K562 (cell line): ENCODE measurements around the gene SND1. TPM values are rescaled to one million over a fixed set of nuclear protein-coding genes. Genes with fewer than 3 reads are reported as not detected.

Experiments used
- ATAC-seq: fragments of 200-7000 bp; cut with Tn5 transposase; 3 replicates; pipeline ENCODE4 v1.9.1; 2020; ENCODE audit warnings: moderate library complexity
- BruUV-seq: library from RNA; stranded (reverse); fragments of 400-500 nt; replicated peaks from 2 replicates; lab custom pipeline; 2021; lab: Mats Ljungman, UMichigan
- CTCF ChIA-PET: fragments of 300-600 bp; formaldehyde crosslinking; extraction: SDS; loops from one replicate; lab custom pipeline; 2021; ENCODE audit warnings: low intra/inter-chr PET ratio; lab: Yijun Ruan, JAX
- POLR2A ChIA-PET: fragments of 300-600, 350-650 bp; sonication (Branson Sonifier 250); formaldehyde crosslinking; extraction: SDS; loops from one replicate; lab custom pipeline; 2021; ENCODE audit warnings: antibody characterized with exemption, inconsistent platforms; lab: Yijun Ruan, JAX
- DNase-seq, 4 experiments: peaks; one replicate each; pipeline versions ENCODE4 v3.0.0 to v3.0.0-alpha.2; 2011 to 2018; ENCODE audit warnings: low spot score in 3 of 4, mixed read lengths in 3 of 4; ENCODE audit errors: extremely low read depth in 1 of 4
- FAIRE-seq: peaks from 2 replicates; lab custom pipeline; 2011; peaks lifted over from hg19 to GRCh38; lab: Jason Lieb, UNC
- H2AFZ ChIP-seq: 2 replicates; pipeline ENCODE4 v1.6.0; 2011; ENCODE audit warnings: low read depth, low read length, control low read depth, inconsistent platforms
- H3K27ac ChIP-seq: fragments of 200-600 bp; 3 replicates; pipeline ENCODE4 v1.8.0; 2011; ENCODE audit warnings: low read depth, mild to moderate bottlenecking, control low read depth, inconsistent platforms, low read length, moderate library complexity, mixed read lengths; ENCODE audit errors: extremely low read depth
- H3K27me3 ChIP-seq, 2 experiments: fragments of 300-600 bp in 1 of 2; 2 replicates in 1 of 2; 3 replicates in 1 of 2; pipeline versions ENCODE4 v1.6.0 to v1.8.0; 2011; ENCODE audit warnings: inconsistent platforms in 2 of 2, low read length in 2 of 2, mild to moderate bottlenecking in 1 of 2, mixed read lengths in 1 of 2, moderate library complexity in 1 of 2; ENCODE audit not compliant: control insufficient read depth in 2 of 2, insufficient read depth in 2 of 2
- H3K36me3 ChIP-seq: fragments of 300-600 bp; 3 replicates; pipeline ENCODE4 v1.8.0; 2011; ENCODE audit warnings: mild to moderate bottlenecking, low read length, inconsistent platforms; ENCODE audit not compliant: control insufficient read depth, insufficient read depth
- H3K4me1 ChIP-seq, 2 experiments: fragments of 200-600 bp in 1 of 2; replicated peaks in 1 of 2; 2 replicates in 1 of 2; 3 replicates in 1 of 2; pipeline versions ENCODE4 v1.5.1 to v1.8.0; 2011; ENCODE audit warnings: inconsistent platforms in 2 of 2, low read length in 2 of 2, mild to moderate bottlenecking in 1 of 2, mixed read lengths in 1 of 2, moderate library complexity in 1 of 2; ENCODE audit not compliant: control insufficient read depth in 2 of 2, insufficient read depth in 2 of 2
- H3K4me2 ChIP-seq: 2 replicates; pipeline ENCODE4 v1.6.1; 2011; ENCODE audit warnings: low read length, control low read depth, inconsistent platforms, mixed read lengths; ENCODE audit not compliant: insufficient read depth
- H3K4me3 ChIP-seq: fragments of 200-600 bp; sonication (generic), shearing (Covaris generic); 2 replicates; pipeline ENCODE4 v1.5.1; 2016; ENCODE audit warnings: control low read depth, inconsistent platforms
- H3K79me2 ChIP-seq: fragments of 200-600 bp; 3 replicates; pipeline ENCODE4 v1.8.0; 2011; ENCODE audit warnings: low read length, inconsistent platforms; ENCODE audit not compliant: control insufficient read depth, insufficient read depth
- H3K9ac ChIP-seq, 2 experiments: 2 replicates each; pipeline versions ENCODE4 v1.6.0 to v1.6.1; 2011; ENCODE audit warnings: low read depth in 2 of 2, low read length in 2 of 2, control low read depth in 1 of 2, inconsistent platforms in 1 of 2, mild to moderate bottlenecking in 1 of 2, mixed read lengths in 1 of 2; ENCODE audit not compliant: insufficient read depth in 1 of 2
- H3K9me1 ChIP-seq: one replicate; pipeline ENCODE4 v1.6.0; 2011; ENCODE audit warnings: inconsistent platforms, mild to moderate bottlenecking, low read length, moderate library complexity; ENCODE audit not compliant: control insufficient read depth, insufficient read depth
- H3K9me3 ChIP-seq: replicated peaks from 2 replicates; pipeline ENCODE4 v1.5.1; 2011; ENCODE audit warnings: low read depth, low read length, inconsistent platforms; ENCODE audit not compliant: control insufficient read depth, insufficient read depth
- H4K20me1 ChIP-seq: replicated peaks from 2 replicates; pipeline ENCODE4 v1.6.1; 2011; ENCODE audit warnings: low read length, inconsistent platforms, mixed read lengths; ENCODE audit not compliant: control insufficient read depth, insufficient read depth
- ATF3 ChIP-seq, 2 experiments: fragments of 450-650 bp in 1 of 2; sonication (generic) in 1 of 2; formaldehyde crosslinking in 1 of 2; IDR thresholded peaks in 1 of 2; conservative IDR thresholded peaks in 1 of 2; 2 replicates each; pipeline versions ENCODE4 v1.6.1 to v1.8.1; 2016 to 2023; ENCODE audit warnings: mild to moderate bottlenecking in 2 of 2, moderate library complexity in 2 of 2, inconsistent platforms in 1 of 2, missing genetic modification reagents in 1 of 2
- CBFB ChIP-seq: sonication (generic); formaldehyde crosslinking; IDR thresholded peaks from 2 replicates; pipeline ENCODE4 v1.4.0; 2020; ENCODE audit warnings: mild to moderate bottlenecking, missing genetic modification reagents
- CHAMP1 ChIP-seq: fragments of 450-650 bp; IDR thresholded peaks from 2 replicates; pipeline ENCODE4 v1.6.1; 2016; ENCODE audit warnings: mild to moderate bottlenecking
- E2F6 ChIP-seq, 2 experiments: IDR thresholded peaks; 2 replicates each; pipeline ENCODE4 v1.6.1; 2011; ENCODE audit warnings: borderline replicate concordance in 1 of 2, control low read depth in 1 of 2, low read depth in 1 of 2, low read length in 1 of 2, mild to moderate bottlenecking in 1 of 2, mixed read lengths in 1 of 2, moderate library complexity in 1 of 2; ENCODE audit not compliant: insufficient read depth in 1 of 2, insufficient read length in 1 of 2, poor library complexity in 1 of 2, severe bottlenecking in 1 of 2; ENCODE audit errors: extremely low read depth in 1 of 2
- FOXA1 ChIP-seq: fragments of 450-650 bp; IDR thresholded peaks from 2 replicates; pipeline ENCODE4 v1.6.1; 2016; ENCODE audit warnings: mild to moderate bottlenecking, borderline replicate concordance
- GATAD2B ChIP-seq: fragments of 450-650 bp; IDR thresholded peaks from 2 replicates; pipeline ENCODE4 v1.6.1; 2017; ENCODE audit warnings: mild to moderate bottlenecking, borderline replicate concordance
- MLLT1 ChIP-seq, 2 experiments: fragments of 450-650 bp; IDR thresholded peaks; 2 replicates each; pipeline ENCODE4 v1.6.1; 2016
- MYNN ChIP-seq, 2 experiments: sonication (generic); formaldehyde crosslinking in 1 of 2; IDR thresholded peaks; 2 replicates each; pipeline versions ENCODE4 v1.5.0 to v1.6.1; 2016 to 2020; ENCODE audit warnings: antibody characterized with exemption in 1 of 2, missing genetic modification reagents in 1 of 2
- NFE2 ChIP-seq: IDR thresholded peaks from 2 replicates; pipeline ENCODE4 v1.6.1; 2014; ENCODE audit warnings: antibody characterized with exemption, low read depth
- NFE2L1 ChIP-seq: fragments of 450-650 bp; IDR thresholded peaks from 2 replicates; pipeline ENCODE4 v1.6.1; 2016; ENCODE audit warnings: missing genetic modification characterization, low read depth, mild to moderate bottlenecking, missing compliant biosample characterization, moderate library complexity, borderline replicate concordance
- SMARCB1 ChIP-seq: IDR thresholded peaks from 2 replicates; pipeline ENCODE4 v1.6.1; 2011; ENCODE audit warnings: improper control_type of control experiment, low read depth; ENCODE audit not compliant: insufficient read length
- TFAP4 ChIP-seq: sonication (generic); formaldehyde crosslinking; IDR thresholded peaks from 2 replicates; pipeline ENCODE4 v1.8.0; 2022; ENCODE audit warnings: missing genetic modification reagents, mild to moderate bottlenecking, moderate library complexity, borderline replicate concordance
- ZNF311 ChIP-seq: fragments of 250-450 bp; sonication (Bioruptor Pico); IDR thresholded peaks from 2 replicates; pipeline ENCODE4 v1.4.0; 2020; ENCODE audit warnings: mild to moderate bottlenecking, moderate library complexity
- WGBS: fragments of 100-300 bp; shearing (Covaris generic); methylation state at CpG from one replicate; pipeline ENCODE4 v1.1.6; 2016; ENCODE audit warnings: low coverage, mixed read lengths; ENCODE audit not compliant: insufficient coverage; ENCODE audit errors: missing lambda C conversion rate; 5-methylcytosine and 5-hydroxymethylcytosine counted together
- in situ Hi-C: fragments of 300-500 bp; cut with MboI; formaldehyde crosslinking; loops from 4 replicates; pipeline ENCODE4 v1.15.0; 2018; ENCODE audit warnings: inconsistent platforms, mixed read lengths
- intact Hi-C: fragments of 100-400 bp; cut with micrococcal nuclease; formaldehyde crosslinking; loops from 2 replicates; pipeline ENCODE4 v1.14.2; 2022
- polyA plus RNA-seq, 8 experiments: library from polyadenylated mRNA; depleted of rRNA in 4 of 8; stranded (reverse) in 5 of 8; unstranded in 3 of 8; fragments of >200 nt; fragmentation: Nextera tagmentation in 2 of 8; fragmentation: Illumina TruSeq in 1 of 8; extraction: Ambion mirVana in 2 of 8; extraction: Trizol in 1 of 8; gene quantifications; 2 replicates each; pipeline versions ENCODE4 v1.2.1 to v1.2.3, GENCODE V29; 2011 to 2014; ENCODE audit warnings: inconsistent platforms in 1 of 8, missing spikeins in 1 of 8
- total RNA-seq, 7 experiments: library from RNA; depleted of rRNA in 6 of 7; stranded (reverse); fragments of >200 nt in 6 of 7; fragmentation: Illumina TruSeq in 2 of 7; extraction: Trizol in 2 of 7; gene quantifications; 2 replicates each; pipeline versions ENCODE4 v1.2.1 to v1.2.3, GENCODE V29; 2011 to 2021; ENCODE audit warnings: low replicate concordance in 1 of 7

Gene SND1
- total and polyA plus RNA-seq, 9 of the 15 experiments (the other 6 are each of a cell fraction or from before 2014, with no cell fraction given): 46.5 to 307 (median 191) TPM

GRCh38 chr7:127710635-127711034 is 58.6 kb downstream of the SND1 start:
- Histone ChIP-seq H3K9me3 (peaks cover 15% of the 10 kb centered on the region), H3K36me3 (peaks cover 97% of the 10 kb centered on the region), H3K9me1 (no peaks in the 10 kb centered on the region), H3K27ac (no peak overlapping the region), H3K4me3 (no peak overlapping the region), H2AFZ (no peak overlapping the region), H3K4me1 (no peaks in the 10 kb centered on the region), H3K79me2 (peaks cover 30% of the 10 kb centered on the region), H4K20me1 (no peaks in the 10 kb centered on the region), H3K9ac (no peak overlapping the region), H3K4me2 (no peak overlapping the region), H3K27me3 (no peaks in the 10 kb centered on the region)
- CTCF ChIA-PET: interaction anchor here (0.6 to 6.2 kb wide), 3 partner anchors 499 to 680 kb away, joined by 3 to 70 read pairs (median 3); no protein-coding TSS in a partner anchor
- in situ Hi-C loops (loop anchor here (5.0 kb wide), 1 partner anchor 497 kb away; no protein-coding TSS in a partner anchor), intact Hi-C loops (loop anchor here (5.0 kb wide), 1 partner anchor 87 kb away; no protein-coding TSS in a partner anchor)
- 100% methylated on average over 1 of the region's 1 CpG for WGBS
- DNase-seq (peak in 2 of 4 experiments; percentile 37 to 43), FAIRE-seq (no peak), ATAC-seq (no peak)
- POLR2A ChIA-PET: no interaction called here
- BruUV-seq: no TSS peak
- TF ChIP-seq ATF3 (IDR thresholded peaks at IDR 0.05) (no peak), ATF3 (CRISPR knock-in tag; conservative IDR thresholded peaks at IDR 0.05) (no peak), CHAMP1 (no peak), SMARCB1 (no peak), TFAP4 (CRISPR knock-in tag) (no peak), FOXA1 (no peak), ZNF311 (CRISPR knock-in tag) (no peak), NFE2 (no peak), MLLT1 (IDR thresholded peaks at IDR 0.05) (no peak), GATAD2B (no peak), NFE2L1 (no peak), CBFB (CRISPR knock-in tag) (no peak), E2F6 (IDR thresholded peaks at IDR 0.05; ENCODE audit: borderline replicate concordance in 1 of 2, extremely low read depth in 1 of 2, insufficient read depth in 1 of 2, insufficient read length in 1 of 2, low read depth in 1 of 2, low read length in 1 of 2, poor library complexity in 1 of 2, severe bottlenecking in 1 of 2) (no peak), MYNN (IDR thresholded peaks at IDR 0.05) (no peak), MYNN (CRISPR knock-in tag; IDR thresholded peaks at IDR 0.05) (no peak)
